Mucosa of stomach (tissue), 1 donor: ENCODE data around the gene WDR37.

Source experiments
- H3K27me3 ChIP-seq: one replicate; pipeline ENCODE4 v1.7.0; 2013; ENCODE audit warnings: mild to moderate bottlenecking, low read length; ENCODE audit not compliant: control insufficient read depth, insufficient read depth
- H3K36me3 ChIP-seq: one replicate; pipeline ENCODE4 v1.7.0; 2013; ENCODE audit warnings: low read length; ENCODE audit not compliant: control insufficient read depth, insufficient read depth
- H3K4me1 ChIP-seq: one replicate; pipeline ENCODE4 v1.7.0; 2013; ENCODE audit warnings: mild to moderate bottlenecking, low read length; ENCODE audit not compliant: control insufficient read depth, insufficient read depth
- H3K4me3 ChIP-seq: one replicate; pipeline ENCODE4 v1.7.0; 2013; ENCODE audit warnings: low read length
- H3K9ac ChIP-seq: one replicate; pipeline ENCODE4 v1.7.0; 2013; ENCODE audit warnings: mild to moderate bottlenecking, low read length, moderate library complexity
- H3K9me3 ChIP-seq: one replicate; pipeline ENCODE4 v1.7.0; 2013; ENCODE audit warnings: mild to moderate bottlenecking, low read length, moderate library complexity; ENCODE audit not compliant: control insufficient read depth
- donor health status: Pancreatic carcinoma.

Gene WDR37

GRCh38 chr10:1123198-1123597 is 67.0 kb downstream of the WDR37 start:
- no peak overlapping the region for H3K4me3 ChIP-seq
- H3K4me1 ChIP-seq, result no peaks in the 10 kb centered on the region
- peaks cover 4% of the 10 kb centered on the region for H3K36me3 ChIP-seq
- no peaks in the 10 kb centered on the region for H3K9me3 ChIP-seq
- no peak overlapping the region for H3K9ac ChIP-seq
- H3K27me3 ChIP-seq, result no peaks in the 10 kb centered on the region

GRCh38 chr10:1123972-1124371 is 67.8 kb downstream of the WDR37 start:
- Histone ChIP-seq H3K9me3 (no peaks in the 10 kb centered on the region), H3K36me3 (peaks cover 3% of the 10 kb centered on the region), H3K4me3 (no peak overlapping the region), H3K4me1 (no peaks in the 10 kb centered on the region), H3K9ac (no peak overlapping the region), H3K27me3 (no peaks in the 10 kb centered on the region)

DNA sequence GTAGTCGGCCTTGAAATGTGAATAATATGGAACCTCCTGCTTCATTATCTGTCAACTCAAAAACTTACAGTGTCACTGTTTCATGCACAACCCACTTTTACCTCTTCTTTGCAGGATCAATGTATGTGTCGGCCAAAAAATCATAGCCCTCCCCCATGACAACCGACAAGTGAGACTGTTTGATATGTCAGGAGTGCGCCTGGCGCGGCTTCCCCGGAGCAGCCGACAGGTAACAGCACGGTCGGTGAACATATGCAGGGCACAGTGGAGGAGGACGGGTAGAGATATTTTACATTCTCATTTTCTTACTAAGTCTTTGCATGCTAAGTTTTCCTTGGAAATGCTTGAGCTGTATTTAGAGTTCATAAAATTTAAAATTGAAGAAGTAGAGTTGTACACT is 68.6 kb downstream of the WDR37 start:
- H3K4me1 ChIP-seq, result no peaks in the 10 kb centered on the region
- no peaks in the 10 kb centered on the region for H3K27me3 ChIP-seq
- H3K9me3 ChIP-seq, result no peaks in the 10 kb centered on the region
- no peak overlapping the region for H3K4me3 ChIP-seq
- no peak overlapping the region for H3K9ac ChIP-seq
- H3K36me3 ChIP-seq, result peaks cover 8% of the 10 kb centered on the region

DNA sequence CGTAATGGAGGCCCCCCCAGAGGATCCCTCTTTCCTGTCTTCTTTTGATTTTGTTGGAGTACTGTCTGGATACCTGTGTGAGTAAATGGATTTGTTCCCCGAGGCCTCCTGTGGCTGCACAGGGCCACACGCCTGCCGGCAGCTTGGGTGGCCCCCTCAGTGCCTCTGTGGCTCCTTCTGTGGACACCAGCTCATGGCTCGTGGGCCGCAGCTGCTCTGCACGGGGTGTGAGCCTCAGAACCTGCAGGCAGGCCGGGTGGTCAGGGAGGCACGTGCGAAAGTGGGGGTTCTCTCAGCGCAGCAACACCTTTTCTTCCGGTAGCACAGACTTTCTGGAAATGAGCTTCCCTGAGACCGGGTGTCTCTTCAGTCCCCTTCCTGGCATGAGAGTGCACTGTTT is 70.3 kb downstream of the WDR37 start:
- H3K4me3 ChIP-seq, result no peak overlapping the region
- H3K36me3 ChIP-seq, result peaks cover 8% of the 10 kb centered on the region
- no peaks in the 10 kb centered on the region for H3K27me3 ChIP-seq
- no peaks in the 10 kb centered on the region for H3K4me1 ChIP-seq
- H3K9ac ChIP-seq, result no peak overlapping the region
- no peaks in the 10 kb centered on the region for H3K9me3 ChIP-seq

DNA sequence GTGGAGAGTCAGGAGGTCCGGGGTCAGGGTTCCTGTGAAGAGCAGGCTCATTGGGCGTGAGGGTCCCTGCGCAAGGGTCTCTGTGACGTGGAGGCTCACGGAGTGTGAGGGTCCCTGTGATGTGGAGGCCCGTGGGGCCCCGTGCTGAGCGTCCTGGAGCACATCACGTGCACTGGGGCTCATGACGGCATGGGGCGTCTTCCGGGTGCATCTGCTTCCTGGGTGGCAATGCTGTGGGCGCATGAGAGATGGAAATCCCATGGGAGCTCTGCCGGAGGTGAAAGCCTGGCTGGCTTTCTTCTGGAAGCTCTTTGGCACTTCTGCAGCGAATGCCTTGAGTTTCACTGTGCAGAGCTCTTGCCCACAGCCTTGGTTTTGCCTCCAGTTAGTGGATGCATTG is 71.4 kb downstream of the WDR37 start:
- Histone ChIP-seq H3K27me3 (no peaks in the 10 kb centered on the region), H3K9ac (no peak overlapping the region), H3K36me3 (peaks cover 8% of the 10 kb centered on the region), H3K4me3 (no peak overlapping the region), H3K9me3 (no peaks in the 10 kb centered on the region), H3K4me1 (no peaks in the 10 kb centered on the region)

DNA sequence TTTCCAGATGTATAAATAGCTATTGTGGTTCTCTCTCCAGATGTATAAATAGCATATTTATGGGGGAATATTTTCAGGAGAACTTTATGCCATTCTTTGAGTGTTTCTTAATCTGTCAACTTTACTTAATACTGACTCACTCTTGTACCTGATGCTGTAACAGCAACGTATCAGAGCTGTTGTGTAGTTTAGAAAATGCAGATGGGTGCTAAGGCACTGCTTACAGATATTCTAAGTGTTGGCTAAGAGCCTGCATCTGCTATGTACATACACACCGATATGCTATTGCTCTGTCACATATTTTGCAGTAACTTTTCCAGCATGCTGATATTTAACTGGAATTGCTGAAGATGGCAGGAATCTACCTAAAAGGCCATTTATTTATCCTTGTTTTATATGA is 71.9 kb downstream of the WDR37 start:
- H3K9me3 ChIP-seq, result no peaks in the 10 kb centered on the region
- H3K4me3 ChIP-seq, result no peak overlapping the region
- no peaks in the 10 kb centered on the region for H3K27me3 ChIP-seq
- peaks cover 8% of the 10 kb centered on the region for H3K36me3 ChIP-seq
- no peak overlapping the region for H3K9ac ChIP-seq
- no peaks in the 10 kb centered on the region for H3K4me1 ChIP-seq

DNA sequence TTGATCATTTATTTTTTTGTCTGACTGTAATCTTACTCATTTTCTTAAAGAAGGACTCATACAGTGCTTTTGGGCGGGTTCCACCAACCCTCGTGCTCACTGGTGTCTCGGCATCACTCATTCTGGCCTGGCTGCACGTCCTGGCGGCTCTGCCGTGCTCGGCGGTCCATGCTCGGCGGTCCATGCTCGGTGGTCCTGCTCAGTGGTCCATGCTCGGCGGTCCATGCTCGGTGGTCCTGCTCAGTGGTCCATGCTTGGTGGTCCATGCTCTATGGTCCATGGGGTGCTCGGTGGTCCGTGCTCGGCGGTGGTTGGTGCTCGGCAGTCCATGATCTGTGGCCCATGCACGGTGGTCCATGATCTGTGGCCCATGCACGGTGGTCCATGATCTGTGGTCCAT is 72.5 kb downstream of the WDR37 start:
- H3K36me3 ChIP-seq, result peaks cover 8% of the 10 kb centered on the region
- H3K4me1 ChIP-seq, result no peaks in the 10 kb centered on the region
- no peak overlapping the region for H3K4me3 ChIP-seq
- H3K27me3 ChIP-seq, result no peaks in the 10 kb centered on the region
- H3K9ac ChIP-seq, result no peak overlapping the region
- no peaks in the 10 kb centered on the region for H3K9me3 ChIP-seq

- no peaks in the 10 kb centered on the region for H3K9me3 ChIP-seq
- H3K27me3 ChIP-seq, result no peaks in the 10 kb centered on the region
- H3K36me3 ChIP-seq, result peaks cover 8% of the 10 kb centered on the region
- no peaks in the 10 kb centered on the region for H3K4me1 ChIP-seq
- no peak overlapping the region for H3K4me3 ChIP-seq
- H3K9ac ChIP-seq, result no peak overlapping the region
These were observed 74.0 kb downstream of the WDR37 start for GRCh38 chr10:1130226-1130625.

GRCh38 chr10:1130995-1131790 is 75.0 kb downstream of the WDR37 start:
- Histone ChIP-seq H3K36me3 (peaks cover 8% of the 10 kb centered on the region), H3K27me3 (no peaks in the 10 kb centered on the region), H3K9me3 (no peaks in the 10 kb centered on the region), H3K4me1 (no peaks in the 10 kb centered on the region), H3K9ac (no peak overlapping the region), H3K4me3 (no peak overlapping the region)

- Histone ChIP-seq H3K9ac (no peak overlapping the region), H3K4me1 (no peaks in the 10 kb centered on the region), H3K27me3 (no peaks in the 10 kb centered on the region), H3K4me3 (no peak overlapping the region), H3K36me3 (peaks cover 8% of the 10 kb centered on the region), H3K9me3 (no peaks in the 10 kb centered on the region)
These were observed 76.4 kb downstream of the WDR37 start for GRCh38 chr10:1132584-1132983.

- no peak overlapping the region for H3K4me3 ChIP-seq
- no peaks in the 10 kb centered on the region for H3K9me3 ChIP-seq
- no peaks in the 10 kb centered on the region for H3K27me3 ChIP-seq
- no peak overlapping the region for H3K9ac ChIP-seq
- H3K4me1 ChIP-seq, result no peaks in the 10 kb centered on the region
- peaks cover 8% of the 10 kb centered on the region for H3K36me3 ChIP-seq
These were observed 77.4 kb downstream of the WDR37 start for GRCh38 chr10:1133495-1134045.

- H3K4me3 ChIP-seq, result no peak overlapping the region
- no peaks in the 10 kb centered on the region for H3K4me1 ChIP-seq
- peaks cover 3% of the 10 kb centered on the region for H3K36me3 ChIP-seq
- H3K27me3 ChIP-seq, result no peaks in the 10 kb centered on the region
- H3K9ac ChIP-seq, result no peak overlapping the region
- H3K9me3 ChIP-seq, result no peaks in the 10 kb centered on the region
These were observed 78.0 kb downstream of the WDR37 start for GRCh38 chr10:1134156-1134555.
